HG02678 (cell line): Measurements from ENCODE around the gene RBL2.

Experiments
- ATAC-seq: cut with Tn5 transposase; IDR thresholded peaks from one replicate; pipeline ENCODE4 v1.9.1; 2021; ENCODE audit warnings: mild to moderate bottlenecking, moderate library complexity; ENCODE audit not compliant: unreplicated experiment

The RBL2 gene

DNA sequence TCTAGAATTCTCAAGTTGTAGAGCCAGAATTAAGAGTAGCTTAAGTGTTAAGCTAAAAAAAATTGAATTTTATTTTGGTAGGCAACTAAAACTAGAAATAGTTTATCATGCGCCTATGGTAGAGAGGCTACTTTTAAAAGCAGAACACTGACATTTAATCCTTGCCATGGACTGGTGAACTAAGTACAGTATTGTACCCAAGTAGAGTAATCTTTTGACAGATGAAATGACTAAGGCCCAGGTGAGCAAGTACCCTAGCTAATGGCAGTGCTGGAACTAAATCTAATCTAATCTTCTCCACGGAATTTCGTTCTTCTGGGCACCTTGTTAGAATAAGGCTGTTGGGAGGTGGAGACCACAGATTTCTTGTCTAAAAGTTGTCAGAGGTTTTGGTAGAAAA, 11.8 kb downstream of the RBL2 start:
- no peak for ATAC-seq

- no peak for ATAC-seq
These were observed 15.7 kb downstream of the RBL2 start for GRCh38 chr16:53449816-53450517.

GRCh38 chr16:53453928-53454327, 19.7 kb downstream of the RBL2 start:
- ATAC-seq, result no peak

GRCh38 chr16:53456625-53457024, 22.4 kb downstream of the RBL2 start:
- ATAC-seq, result no peak

DNA sequence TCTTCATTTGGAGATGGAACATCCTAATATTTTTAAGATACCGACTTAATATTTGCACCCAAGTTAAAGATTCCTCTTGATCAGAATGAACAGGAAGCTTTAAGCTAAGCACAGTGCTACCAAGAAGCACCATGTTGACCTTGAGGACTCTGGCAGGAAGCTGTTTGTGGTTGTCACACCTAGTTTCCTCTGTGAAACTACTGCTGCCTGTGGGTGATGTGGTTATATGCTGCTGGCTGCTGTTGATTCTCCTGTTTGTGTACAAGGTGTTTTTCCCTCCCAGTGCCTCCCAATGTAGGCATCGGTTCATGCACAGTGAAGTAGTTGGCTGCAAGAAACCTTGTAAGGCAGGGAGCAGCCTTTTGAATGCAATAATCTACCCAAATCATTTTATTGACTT, 23.4 kb downstream of the RBL2 start:
- ATAC-seq, result peak; percentile 100

- no peak for ATAC-seq
These were observed 24.4 kb downstream of the RBL2 start for GRCh38 chr16:53458635-53459034.

DNA sequence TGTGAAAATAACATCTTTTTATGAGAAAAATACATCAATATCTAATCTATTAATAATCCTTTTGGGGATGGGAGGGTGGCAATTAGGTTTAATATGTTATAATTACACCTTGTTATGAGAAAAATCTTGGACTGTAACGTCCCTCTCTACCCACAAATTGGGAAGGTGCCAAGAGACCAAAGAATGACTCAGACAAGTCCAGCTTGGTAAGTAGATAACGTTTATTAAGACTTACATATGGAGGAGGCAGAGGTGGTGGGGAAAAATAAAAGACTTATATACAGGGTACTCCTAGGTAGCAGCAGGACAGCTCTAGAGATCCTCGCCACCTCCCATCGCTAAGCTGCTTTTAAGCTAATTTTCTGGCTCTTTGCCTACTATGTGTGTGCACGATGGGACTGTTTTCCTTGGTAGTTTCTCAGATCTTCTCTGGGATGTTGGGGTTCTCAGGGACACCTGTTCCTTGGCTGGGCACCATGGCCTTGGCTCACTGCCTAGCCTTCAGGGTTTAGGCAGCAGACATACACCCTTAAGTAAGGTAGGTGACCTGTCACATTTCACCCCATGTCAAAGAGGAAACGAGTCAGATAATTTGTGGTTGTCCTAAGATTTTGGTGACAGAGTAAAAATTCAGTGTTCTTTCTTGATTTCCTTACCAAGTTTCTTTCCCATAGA, 31.5 kb downstream of the RBL2 start:
- ATAC-seq, result no peak

DNA sequence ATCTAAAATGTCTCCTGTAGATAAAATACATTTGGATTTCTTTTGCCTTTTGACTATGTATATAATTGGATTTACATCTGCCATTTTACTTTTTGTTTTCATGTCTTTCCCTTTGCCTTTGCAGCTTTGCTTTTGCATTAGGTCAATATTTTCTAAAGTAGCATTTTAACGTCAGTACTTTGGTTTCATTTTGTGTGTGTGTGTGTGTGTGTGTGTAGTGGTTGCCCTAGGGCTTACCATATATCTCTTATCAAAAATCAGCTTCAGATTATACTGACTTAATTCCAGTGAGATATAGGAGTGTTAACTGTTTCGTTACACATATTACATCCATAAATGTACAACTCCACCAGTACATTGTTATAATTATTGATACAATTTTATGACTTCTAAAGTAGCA, 42.6 kb downstream of the RBL2 start:
- ATAC-seq, result no peak

GRCh38 chr16:53478965-53479364, 44.7 kb downstream of the RBL2 start:
- no peak for ATAC-seq

DNA sequence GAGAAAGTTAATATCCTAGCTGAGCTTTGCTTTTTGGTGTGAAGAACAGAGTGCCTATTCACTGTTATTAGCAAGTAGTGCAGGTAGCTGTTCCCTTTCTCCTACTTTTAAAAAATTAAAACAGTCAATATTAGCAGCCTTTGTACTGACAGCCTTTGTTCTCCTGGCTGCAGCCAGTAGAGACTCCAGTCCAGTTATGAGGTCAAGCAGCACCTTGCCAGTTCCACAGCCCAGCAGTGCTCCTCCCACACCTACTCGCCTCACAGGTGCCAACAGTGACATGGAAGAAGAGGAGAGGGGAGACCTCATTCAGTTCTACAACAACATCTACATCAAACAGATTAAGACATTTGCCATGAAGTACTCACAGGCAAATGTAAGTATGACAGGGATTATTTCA, 46.1 kb downstream of the RBL2 start:
- ATAC-seq, result no peak

DNA sequence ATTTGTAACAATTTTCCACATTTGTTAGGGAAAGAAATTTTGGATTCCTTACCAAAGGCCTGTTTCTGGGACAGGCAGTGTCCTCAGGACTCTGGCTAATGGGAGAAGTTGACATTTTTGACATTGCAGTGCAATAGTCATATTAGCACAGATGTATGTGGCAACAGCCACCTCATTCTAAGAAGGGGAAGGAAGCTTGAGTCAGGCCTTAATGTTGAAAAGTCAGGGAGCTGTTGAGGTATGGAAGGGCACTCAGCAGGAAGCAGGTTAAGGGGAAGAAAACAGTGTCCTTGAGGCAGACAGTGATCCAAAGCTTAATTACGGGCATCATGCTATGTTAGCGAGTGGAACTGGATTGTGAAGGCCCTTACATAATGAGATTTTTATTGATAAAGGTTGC, 47.9 kb downstream of the RBL2 start:
- ATAC-seq, result no peak

DNA sequence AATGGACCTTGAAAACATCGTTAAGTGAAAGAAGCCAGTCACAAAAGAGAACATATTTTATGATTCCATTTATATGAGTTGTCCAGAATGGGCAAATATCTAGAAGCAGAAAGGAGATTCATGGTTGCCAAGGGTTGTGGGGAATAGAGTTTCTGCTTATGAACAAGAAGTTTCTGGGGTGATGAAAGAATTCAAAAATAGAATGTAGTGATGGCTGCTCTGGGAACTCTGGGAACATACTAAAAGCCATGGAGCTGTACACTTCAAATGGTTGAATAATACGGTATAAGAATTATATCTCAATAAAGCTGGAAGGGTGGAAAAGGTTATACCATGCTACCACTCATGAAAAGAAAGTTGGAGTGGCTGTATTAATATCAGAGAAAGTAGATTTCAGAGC, 50.3 kb downstream of the RBL2 start:
- no peak for ATAC-seq

GRCh38 chr16:53486230-53486629, 52.0 kb downstream of the RBL2 start:
- no peak for ATAC-seq

GRCh38 chr16:53489755-53490154, 55.5 kb downstream of the RBL2 start:
- no peak for ATAC-seq

- no peak for ATAC-seq
These were observed 58.2 kb downstream of the RBL2 start for GRCh38 chr16:53492503-53492902.

- no peak for ATAC-seq
These were observed 60.4 kb downstream of the RBL2 start for GRCh38 chr16:53494636-53495035.

DNA sequence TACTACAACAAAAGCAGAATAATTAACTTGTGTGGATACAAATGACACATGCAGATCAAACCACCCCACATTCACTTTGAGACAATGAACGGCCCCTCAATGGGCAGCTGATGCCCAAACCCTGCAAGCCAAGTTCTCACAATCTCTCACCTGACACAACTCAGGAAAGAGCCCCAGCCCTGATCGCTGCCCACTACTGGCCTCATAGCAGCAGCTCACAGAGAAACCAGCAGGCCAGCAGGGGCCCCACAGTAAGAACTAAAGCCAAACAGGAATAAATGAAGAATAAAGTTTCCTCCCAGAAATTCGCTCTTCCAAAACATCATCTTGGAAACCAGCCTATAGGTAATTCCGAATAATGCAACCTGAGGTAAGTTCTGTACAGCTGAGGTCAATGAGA, 61.1 kb downstream of the RBL2 start:
- ATAC-seq, result no peak

DNA sequence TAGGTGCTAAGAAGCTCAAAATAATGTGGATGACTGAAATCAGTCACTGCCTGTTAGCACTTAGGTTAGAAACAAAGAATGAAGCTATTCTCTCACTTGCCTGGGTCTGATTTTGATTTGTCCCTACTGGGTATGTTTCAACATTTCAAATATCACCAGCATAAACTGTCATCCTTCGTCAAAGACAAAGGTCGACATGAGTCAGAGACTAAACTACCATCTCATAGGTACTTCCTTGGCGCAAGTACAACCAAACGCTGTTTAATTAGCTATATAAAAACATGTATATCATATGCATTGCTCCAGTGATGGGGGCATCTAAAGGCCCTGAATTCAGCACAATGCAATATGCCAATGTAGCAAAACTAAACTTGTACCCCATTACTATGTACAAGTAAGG, 64.7 kb downstream of the RBL2 start:
- ATAC-seq, result no peak

GRCh38 chr16:53501216-53501859, 67.1 kb downstream of the RBL2 start:
- no peak for ATAC-seq

DNA sequence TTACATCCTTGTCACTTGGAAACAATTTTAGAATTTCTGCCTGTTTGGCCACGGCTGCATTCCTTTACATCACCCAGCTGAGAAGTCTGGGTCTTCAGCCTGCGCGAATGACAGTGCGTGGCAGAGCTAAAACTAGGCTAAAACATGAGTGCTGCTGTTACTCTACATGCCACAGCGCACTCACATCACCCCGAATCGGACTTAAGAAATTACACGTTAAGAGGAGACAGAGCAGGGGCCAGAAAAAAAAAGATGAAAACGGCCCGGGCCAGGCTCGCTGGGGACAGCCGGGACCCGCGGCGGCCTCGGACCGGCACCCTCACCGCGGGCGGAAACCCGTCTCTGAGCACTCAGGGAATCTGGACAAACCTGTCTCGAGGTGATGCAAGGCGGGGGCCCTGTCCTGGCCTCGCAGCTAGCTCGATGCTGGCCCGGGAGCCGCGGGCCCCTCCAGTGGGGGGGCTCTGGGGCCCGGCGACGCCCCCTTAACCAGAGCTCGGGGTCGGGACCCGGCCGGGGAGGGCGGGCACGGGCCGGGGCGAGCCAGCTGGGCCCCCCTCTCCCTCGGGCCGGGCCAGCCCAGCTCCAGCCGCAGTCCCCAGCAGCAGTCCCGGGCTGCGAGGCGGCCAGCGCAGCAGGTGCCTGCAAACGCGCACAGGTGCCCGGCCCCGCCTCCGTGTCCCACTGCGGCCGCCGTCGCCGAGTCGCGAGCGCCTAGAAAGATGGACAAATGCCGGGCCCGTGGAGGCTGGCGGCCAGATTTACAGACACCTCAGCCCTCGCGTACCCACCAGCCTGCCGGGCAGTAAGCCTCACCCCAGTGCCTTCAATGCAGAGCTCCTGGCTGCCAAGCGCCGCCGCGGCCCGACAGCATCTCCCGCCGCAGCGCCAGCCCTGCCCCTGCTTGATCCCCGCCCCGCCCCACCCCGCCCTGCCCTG, 68.3 kb downstream of the RBL2 start, which contains the start of gene AKTIP:
TSS of gene AKTIP (minus strand) at position 879 of the 939 bp plus-strand sequence. CDS start 2,950 bp downstream, outside the sequence.
- ATAC-seq, result peak; percentile 27
